ENCODE results near the gene SLC8A3.
"Not testable (repeated sequence)": the region's sequence is repeated elsewhere in the genome, so short reads cannot be mapped to it uniquely, and the experiment has no call there.

The SLC8A3 gene, protein sequence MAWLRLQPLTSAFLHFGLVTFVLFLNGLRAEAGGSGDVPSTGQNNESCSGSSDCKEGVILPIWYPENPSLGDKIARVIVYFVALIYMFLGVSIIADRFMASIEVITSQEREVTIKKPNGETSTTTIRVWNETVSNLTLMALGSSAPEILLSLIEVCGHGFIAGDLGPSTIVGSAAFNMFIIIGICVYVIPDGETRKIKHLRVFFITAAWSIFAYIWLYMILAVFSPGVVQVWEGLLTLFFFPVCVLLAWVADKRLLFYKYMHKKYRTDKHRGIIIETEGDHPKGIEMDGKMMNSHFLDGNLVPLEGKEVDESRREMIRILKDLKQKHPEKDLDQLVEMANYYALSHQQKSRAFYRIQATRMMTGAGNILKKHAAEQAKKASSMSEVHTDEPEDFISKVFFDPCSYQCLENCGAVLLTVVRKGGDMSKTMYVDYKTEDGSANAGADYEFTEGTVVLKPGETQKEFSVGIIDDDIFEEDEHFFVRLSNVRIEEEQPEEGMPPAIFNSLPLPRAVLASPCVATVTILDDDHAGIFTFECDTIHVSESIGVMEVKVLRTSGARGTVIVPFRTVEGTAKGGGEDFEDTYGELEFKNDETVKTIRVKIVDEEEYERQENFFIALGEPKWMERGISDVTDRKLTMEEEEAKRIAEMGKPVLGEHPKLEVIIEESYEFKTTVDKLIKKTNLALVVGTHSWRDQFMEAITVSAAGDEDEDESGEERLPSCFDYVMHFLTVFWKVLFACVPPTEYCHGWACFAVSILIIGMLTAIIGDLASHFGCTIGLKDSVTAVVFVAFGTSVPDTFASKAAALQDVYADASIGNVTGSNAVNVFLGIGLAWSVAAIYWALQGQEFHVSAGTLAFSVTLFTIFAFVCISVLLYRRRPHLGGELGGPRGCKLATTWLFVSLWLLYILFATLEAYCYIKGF

DNA sequence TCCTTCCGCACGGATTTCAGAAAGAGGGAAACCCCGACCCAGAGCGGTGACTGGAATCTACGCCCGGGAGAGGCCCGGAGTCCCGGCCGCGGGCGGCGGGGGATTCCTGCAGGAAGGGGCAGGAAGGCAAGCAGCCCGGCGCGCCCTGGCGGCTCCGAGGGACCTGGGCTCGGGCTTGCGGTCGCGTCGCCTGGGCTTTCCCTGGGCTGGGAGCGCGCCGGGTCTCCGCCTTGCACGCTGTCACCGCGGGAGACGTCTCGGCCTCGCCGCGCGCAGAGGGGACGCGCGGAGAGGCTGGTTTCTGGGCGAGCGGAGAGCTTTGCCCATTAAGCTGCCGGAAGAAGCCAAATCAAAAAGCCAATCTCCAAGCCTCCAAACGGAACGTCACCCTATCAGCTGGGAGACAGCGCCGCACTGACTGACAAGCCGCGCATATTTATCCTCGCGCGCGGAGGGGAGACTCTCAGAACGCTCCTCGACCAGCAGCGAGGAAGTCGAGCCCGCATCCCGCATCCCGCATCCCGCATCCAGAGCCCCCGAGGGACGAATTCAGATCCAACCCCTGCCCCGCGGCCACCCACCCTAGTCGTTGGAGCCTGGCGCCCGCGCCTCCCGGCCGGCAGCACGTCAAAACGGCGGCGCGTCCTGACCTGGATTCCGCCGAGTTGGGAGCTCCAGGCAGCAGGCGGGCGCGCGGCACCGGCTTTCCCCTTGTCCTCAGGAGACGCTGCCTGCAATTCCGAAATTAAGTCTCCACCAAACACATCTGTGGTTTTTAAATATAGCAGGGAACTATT lies at the start of gene SLC8A3:
SLC8A3 (minus strand) TSS at position 293 of the 797 bp plus-strand sequence. CDS start 20,529 bp downstream, outside the sequence.
- peak; percentile 4 for DNase-seq

DNA sequence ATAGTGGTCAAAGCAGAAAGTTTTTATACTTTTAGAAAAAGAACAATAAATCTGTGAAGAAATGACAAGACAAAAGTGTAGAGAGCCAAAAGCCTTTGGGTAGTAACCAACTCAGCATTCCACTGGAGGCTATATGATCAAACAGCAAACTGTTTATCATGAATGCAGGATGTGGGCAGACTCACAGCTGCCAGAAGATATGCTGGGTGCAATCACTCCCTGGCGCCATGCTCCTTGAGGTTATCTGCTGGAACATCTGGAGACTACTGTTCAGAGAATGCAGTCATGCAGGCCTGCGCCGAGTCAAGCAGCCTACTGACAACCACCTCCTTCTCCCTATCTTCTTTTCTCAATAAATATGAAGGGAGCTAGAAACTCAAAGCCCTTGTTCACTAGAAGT lies 49.0 kb upstream of the SLC8A3 start:
- no peak for DNase-seq

DNA sequence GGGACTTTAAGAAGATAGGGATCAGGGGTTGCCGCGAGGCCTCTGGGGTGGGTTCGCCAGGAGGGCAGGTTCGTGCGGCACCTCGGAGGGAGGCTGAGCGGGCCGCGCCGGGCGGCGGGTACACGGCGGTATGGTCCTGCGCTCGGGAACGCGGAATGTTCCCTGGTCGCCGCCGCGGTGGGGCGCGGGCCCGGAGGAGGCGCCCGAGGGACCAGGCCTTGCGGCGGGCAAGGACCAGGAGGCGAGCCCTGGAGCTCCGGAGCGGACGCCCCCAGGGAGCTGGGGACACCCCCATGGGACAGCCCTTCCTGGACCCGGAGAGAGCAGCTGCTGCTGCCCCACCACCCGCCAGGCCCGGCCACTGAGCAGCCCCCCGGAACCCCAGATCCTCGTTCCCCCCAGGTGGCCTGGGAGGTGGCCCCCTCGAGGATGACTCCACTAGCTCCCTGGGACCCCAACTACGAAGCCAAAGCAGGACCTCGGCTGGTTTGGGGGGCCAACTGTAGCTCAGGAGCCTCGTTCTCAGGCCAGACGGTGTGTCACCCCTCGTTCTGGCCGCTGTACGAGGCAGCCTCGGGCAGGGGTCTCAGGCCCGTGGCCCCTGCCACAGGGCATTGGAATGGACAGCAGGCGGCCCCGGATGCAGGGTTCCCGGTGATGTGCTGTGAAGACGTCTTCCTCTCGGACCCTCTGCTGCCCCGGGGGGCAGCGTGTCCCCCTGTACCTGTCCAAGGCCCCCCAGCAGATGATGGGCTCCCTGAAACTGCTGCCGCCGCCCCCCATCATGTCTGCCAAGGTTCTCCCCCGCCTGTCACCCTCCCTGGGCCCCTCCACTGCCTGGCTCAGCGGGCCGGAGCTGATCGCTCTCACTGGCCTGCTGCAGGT lies 45.6 kb upstream of the SLC8A3 start:
- no peak for DNase-seq

DNA sequence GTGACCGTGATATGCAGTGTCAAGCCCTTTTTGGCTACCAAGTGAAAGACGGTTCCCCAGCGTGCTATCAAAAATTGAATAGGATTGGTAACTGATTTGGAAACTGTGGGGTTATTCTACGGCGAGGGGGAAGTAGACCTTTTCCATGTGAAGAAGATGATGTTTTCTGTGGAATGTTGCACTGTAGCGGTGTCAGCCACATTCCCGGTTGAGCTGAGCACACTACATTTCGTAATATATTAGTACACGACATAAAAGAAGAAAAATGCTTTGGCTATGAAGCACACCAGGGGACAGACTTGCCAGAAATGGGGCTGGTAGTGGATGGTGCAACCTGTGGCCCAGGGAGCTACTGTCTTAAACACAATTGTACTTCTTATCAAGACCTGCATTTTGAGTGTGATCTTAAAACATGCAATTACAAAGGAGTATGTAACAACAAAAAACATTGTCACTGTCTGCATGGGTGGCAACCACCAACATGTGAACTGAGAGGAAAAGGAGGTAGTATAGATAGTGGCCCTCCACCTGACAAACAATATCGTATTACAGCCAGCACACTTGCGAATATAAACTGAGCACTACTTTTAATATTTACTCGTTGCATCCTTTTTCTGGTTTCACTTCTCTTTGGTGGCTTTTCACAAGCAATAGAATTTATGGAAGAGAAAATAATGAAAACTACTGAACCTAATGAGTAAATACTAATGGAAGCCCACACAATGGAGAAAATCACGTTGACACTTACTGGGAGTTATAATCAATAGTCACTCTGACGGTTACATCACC lies 43.2 kb upstream of the SLC8A3 start:
- DNase-seq, result not testable (repeated sequence)

DNA sequence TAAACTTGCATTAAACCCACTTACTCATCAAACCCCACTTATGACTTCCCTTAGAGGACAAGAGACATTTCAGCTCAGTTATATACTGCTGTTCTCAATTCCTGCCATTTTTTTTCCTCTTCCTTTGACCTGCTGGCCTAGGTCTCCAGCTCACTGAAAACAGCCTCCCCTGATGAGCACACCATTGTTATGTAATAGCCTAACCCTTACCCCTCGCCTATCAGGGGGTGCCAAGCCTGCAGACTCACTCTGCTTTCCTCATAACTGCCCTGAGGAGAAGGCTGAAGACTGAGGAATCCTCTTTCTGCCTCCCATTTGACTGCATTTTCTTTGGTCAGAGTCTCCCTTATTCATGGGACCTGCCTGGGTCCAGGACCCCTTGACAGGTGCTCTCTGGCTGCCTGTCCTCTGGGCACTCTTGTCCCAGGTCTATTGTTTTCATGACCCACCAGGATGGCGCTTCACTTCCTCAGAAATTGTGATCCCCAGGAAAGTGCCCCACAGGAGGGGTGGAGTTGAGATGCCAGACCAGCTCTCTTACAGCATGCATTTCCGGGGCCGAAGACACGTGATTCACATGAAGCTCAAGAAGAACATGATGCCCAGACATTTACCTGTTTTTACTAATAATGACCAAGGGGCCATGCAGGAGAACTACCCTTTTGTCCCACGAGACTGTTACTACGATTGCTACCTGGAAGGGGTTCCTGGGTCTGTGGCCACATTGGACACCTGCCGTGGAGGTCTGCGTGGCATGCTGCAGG lies 41.3 kb upstream of the SLC8A3 start:
- DNase-seq, result not testable (repeated sequence)

DNA sequence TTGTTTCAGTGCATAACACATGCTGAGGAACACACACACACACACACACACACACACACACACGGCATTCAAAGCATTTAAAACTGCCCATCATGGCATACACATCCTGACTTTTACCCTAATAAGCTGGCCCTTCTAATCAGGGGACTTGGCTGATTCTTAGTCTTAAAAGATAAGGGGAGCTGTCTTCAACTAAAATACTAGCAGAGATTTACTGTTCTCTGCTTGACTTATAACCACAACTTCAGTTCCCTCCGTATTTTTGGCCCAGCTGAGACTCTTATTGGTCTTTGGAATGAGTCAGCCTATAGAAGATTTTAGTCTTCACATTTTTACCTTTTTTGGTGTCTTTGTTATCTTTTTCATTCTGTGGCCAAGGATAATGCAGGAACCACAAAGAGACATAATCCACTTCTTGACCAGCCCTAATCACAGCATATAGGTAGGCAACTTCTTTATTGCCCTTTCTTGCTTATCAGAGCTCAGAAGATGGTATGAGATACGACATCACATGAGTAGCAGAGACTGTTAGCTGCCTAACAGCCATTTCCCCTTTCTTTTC lies 25.1 kb upstream of the SLC8A3 start:
- no peak for DNase-seq

DNA sequence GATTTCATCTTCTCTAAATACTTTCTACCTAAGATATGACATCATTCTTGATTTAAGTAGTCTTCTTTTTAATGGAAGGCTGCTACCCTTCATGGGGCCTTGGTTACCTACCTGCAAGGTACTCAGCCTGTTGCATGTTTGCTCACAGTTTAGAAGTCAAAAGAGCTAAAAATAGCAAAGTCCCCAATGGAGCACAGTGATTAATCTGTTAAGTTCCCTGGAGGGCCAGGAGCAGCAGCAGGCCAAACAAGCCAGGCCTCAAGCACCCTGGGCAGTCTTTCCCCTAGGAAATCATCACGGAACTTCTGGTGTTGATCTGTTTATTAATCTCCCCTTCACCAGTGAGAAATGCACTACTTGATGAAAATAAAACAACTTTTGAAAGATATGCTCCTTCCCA lies 24.0 kb upstream of the SLC8A3 start:
- no peak for DNase-seq

DNA sequence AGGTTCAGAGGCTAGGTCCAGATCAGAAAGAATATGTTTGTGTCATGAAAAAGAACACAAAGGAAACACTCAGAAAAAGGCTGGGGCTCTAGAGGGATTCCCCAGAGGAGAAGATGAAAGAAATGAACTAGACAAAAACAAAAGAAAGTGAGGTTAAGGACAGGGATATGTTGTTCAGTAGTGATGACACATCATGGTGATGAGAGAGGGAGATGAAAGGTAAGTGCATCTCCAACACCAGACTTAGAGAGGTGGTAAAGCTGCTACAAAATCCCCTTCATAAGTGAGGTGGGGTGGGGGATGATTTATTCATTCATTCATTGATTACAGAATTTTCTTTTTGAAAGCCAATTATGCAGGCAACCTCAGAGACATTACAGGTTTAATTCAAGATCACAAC lies 19.6 kb upstream of the SLC8A3 start:
- DNase-seq, result no peak

DNA sequence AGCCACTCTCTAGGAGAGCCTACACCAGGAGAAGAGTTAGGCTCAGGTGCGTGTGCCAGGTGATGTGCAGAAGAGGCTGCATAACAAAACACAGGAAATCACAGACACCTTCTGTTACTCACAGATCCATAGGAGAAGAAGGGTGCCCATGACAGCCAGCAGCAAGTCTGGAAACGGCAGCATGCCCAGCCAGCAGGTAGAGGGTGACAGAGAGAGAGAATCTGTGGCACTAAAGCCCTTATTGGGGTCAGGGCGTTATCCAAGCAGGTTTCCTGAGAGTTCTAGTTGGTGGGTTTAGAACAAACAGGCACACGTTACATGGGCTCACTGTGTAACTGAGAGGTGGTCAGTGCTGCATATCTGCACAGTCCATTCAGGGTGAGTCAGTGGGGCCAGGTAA lies 14.9 kb upstream of the SLC8A3 start:
- DNase-seq, result no peak

DNA sequence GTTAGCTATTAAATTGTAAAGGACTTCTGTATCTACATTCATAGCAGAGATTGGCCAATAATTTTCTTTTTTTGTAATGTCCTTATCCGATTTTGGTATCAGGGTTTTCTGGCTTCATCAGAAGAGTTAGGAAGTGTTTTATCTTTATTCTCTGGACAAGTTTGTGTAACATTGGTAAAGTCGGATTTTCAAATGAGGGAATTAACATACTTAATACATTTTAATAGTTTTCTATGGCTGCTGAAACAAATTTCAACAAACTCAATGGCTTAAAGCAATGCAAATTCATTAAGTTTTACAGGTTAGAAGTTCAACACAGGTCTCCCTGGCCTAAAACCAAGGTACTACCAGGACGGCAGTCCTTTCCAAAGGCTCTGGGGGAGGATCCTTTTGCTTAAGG lies 13.2 kb upstream of the SLC8A3 start:
- no peak for DNase-seq

DNA sequence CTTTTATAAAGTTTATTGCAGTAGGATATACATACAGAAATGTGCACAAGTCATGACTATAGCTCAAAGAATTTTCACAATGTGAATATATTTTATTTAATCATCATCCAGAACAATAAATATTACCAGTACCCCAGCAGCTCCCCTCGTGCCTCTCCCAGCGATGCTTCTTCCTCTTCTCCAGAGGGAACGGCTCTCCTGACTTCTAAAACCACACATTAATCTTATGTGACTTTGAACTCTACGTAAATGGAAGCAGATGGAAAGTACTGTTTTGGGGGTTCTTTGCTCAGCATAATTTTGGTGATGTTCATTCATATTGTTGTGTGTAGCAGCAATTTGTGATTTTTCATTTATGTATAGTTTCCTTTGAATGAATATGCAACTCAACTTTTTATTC lies 4.6 kb upstream of the SLC8A3 start:
- DNase-seq, result no peak

DNA sequence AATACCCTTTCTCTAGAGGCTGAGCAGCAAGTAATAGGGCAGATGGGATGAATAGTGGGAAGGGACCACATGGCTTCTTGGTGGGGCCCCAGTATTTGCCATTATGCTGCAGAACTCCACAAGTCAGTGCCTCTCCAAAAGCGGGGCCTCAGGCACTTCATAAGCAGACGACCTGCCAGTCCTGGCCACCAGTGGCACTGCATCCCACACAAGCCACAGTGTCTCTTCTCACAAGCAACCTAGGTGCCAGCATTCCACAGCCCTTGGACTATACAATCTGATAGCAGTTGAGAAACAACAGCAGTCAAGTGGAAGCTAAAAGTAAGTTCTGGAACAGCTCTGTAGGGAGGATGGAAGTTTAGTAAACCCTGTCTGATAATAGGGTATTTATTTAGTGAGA lies 4.2 kb upstream of the SLC8A3 start:
- DNase-seq, result no peak

DNA sequence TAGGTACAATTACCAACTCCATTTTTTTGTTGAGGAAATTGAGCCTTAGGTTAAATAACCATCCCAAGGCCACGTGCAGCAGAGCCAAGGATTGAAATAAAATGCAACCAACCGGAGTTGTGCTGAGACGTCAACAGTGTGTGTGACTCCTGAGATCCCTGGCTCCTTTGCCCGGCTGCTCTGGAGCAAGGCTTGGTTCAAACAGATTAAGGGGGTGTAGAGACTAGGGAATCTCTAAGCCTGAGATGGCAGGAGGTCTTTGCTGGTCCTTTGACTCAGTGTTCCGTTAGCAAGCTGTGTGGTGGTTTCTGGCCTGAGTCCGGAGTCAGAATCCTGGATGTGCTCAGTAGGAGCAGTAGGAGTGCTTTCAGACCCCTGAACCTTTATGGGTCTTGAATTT lies 1.4 kb upstream of the SLC8A3 start:
- no peak for DNase-seq

DNA sequence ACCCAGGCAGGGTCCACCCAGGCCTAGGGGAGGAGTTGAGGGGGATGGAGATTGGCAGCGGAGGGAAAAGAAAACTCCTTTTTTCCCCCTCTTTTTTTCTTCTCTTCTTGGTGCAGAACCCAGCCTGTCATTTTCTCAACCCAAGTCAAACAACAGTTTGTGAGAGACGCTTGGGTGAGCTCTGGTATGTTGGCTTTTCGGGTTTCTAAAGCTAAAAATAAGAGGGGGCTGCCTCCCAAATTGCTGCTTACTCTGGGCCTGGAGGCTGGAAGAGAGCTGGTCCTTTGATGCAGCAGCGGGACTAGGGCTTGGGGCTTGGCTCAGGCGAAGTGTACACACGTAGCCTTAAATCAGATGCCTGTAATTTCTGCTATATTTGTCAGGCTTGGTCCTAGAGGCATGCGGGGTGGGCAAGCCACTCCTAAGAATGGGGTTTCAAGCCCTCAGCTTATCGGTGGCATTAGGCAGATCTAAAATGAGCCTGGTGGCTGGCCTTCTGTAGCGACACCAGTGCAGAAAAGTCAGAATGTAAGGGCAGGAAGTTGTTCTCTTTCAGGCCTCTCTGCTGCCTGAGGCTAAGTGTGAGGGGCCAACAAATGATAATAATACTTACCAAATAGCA lies 816 bp upstream of the SLC8A3 start:
- no peak for DNase-seq

DNA sequence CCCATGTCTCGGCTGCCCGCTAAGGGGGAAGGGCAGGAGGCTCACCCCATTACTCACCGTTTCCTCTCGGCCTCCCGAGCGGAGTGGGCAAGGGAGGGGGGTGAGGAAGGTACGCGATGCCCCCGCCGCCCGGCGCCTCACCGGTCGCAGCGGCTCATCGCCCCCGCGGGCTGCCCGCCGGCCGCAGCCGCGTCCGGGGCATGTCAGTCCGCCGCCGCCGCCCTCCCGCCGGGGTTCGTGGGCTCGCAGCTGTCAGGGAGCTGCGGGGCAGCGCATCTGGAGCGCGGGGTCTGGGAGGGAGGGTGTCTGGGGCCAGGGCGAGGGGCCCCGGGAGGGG lies 461 bp downstream of the SLC8A3 start:
- DNase-seq, result no peak

DNA sequence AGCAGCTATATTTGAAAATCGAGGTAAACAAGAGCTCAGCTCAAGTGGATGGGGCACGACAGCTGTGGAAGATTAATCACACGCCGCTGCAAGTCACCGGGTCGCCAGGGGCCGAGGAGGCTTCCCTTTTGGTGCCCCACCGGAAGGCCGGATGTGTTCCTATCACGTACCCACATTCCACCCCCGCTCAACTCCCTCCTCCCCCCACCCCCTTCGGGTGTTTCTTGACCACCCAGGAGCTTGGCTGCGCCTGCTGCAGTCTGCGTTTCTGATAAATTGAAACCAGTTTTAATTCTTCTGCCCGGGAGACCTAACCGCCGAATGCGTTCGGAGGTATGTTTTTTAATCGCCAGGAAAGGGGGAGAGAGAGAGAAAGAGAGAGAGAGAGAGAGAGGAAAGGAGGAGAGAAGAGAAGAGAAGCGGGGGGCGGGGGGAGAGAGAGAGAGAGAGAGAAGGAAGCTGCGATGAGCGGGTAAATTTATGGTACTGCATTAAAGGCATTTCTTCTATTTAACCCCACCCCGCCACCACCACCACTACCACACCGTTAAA lies 1.8 kb downstream of the SLC8A3 start:
- DNase-seq, result no peak

DNA sequence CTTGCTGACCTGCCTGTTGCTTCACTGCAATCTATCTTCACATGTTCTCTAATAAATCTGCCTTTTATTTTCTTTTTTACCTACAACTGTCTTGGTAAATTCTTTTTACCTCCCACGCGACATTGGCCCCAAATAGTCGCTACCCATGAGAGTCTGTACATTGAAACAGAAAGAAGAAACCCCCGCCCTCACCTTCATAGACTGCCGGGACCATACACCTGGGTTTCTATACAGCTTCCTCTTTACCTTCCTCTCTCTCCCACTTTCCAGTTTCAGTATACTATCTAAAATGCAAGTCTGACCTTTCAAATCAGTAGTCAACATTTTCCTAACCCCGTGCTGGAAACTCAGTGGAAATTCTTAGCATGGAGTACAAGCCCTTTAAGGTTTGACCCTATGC lies 4.8 kb downstream of the SLC8A3 start:
- no peak for DNase-seq

DNA sequence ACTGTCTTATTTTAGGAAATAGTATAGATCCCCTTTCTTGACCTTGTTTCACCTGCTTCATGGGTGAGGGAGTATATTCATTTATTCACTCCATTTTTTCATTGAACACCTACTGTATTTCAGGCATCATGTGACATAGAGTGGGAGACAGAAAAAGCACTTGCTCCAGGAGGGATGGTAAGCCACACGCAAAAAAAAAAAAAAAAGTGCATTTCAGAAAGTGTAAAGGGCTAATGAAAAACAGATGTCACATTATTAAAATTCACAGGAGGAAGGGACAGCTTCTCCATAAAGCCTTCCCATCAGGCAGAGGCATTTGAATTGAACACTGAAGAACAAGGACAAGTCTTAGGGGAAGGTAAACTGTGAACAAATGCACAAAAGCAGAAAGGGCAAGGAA lies 7.5 kb downstream of the SLC8A3 start:
- no peak for DNase-seq

DNA sequence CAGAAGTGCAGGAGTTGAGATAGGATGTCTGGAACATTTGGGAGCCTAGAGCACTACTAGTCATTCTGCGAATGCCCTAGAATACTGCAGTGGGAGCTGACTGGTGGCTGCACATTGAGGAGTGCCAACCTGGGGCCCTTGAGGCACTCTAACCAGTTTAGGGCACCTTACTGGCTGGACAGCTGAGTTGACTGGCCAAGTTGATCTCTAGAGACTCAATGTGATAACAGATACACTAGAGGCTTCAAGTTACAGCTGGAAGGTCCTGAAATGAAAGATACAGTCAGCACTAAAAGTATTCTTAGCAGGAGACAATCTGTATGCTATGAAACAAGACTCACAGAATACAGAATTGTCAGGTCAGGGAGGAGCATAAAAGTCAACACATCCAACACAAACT lies 8.0 kb downstream of the SLC8A3 start:
- no peak for DNase-seq

All from T1000 (cell line).